GM12878 (cell line): Measurements from ENCODE around the gene GNA15. TPM values are rescaled to one million over a fixed set of nuclear protein-coding genes. Genes with fewer than 3 reads are reported as not detected.

Experiments
- ATAC-seq: fragments of 200-7000 bp; cut with Tn5 transposase; 3 replicates; pipeline ENCODE4 v1.9.1; 2020; ENCODE audit warnings: mild to moderate bottlenecking, moderate library complexity
- BruUV-seq: library from RNA; stranded (reverse); fragments of 400-500 nt; replicated peaks from 2 replicates; lab custom pipeline; 2021; lab: Mats Ljungman, UMichigan
- CTCF ChIA-PET: fragments of 300-600 bp; sonication (Branson Sonifier 250); formaldehyde crosslinking; extraction: SDS; loops from one replicate; lab custom pipeline; 2021; ENCODE audit warnings: inconsistent platforms; lab: Yijun Ruan, JAX
- POLR2A ChIA-PET: fragments of 350-600 bp; formaldehyde crosslinking; extraction: SDS; loops from one replicate; lab custom pipeline; 2021; ENCODE audit warnings: inconsistent platforms; lab: Charles Lee
- RAD21 ChIA-PET: fragments of 300-600 bp; sonication (Branson Sonifier 250); formaldehyde crosslinking; loops from one replicate; lab custom pipeline; 2023; ENCODE audit warnings: antibody characterized with exemption; ENCODE audit not compliant: unreplicated experiment; lab: Charles Lee
- SMC1A ChIA-PET: fragments of 300-600 bp; sonication (Branson Sonifier 250); formaldehyde crosslinking; loops from one replicate; lab custom pipeline; 2023; ENCODE audit not compliant: unreplicated experiment, uncharacterized antibody; lab: Charles Lee
- DNase-seq: peaks from one replicate; pipeline ENCODE4 v3.0.0-alpha.2; 2011; ENCODE audit warnings: low read depth, low spot score
- FAIRE-seq: peaks from 3 replicates; lab custom pipeline; 2011; peaks lifted over from hg19 to GRCh38; lab: Jason Lieb, UNC
- H2AFZ ChIP-seq: 2 replicates; pipeline ENCODE4 v1.6.0; 2011; ENCODE audit warnings: low read depth, low read length, control low read depth; ENCODE audit not compliant: control insufficient read depth
- H3K27ac ChIP-seq: 2 replicates; pipeline ENCODE4 v1.5.1; 2011; ENCODE audit warnings: control low read depth; ENCODE audit not compliant: control insufficient read depth, insufficient read depth
- H3K27me3 ChIP-seq, 2 experiments: replicated peaks in 1 of 2; 2 replicates each; pipeline versions ENCODE4 v1.6.0 to v1.6.1; 2011; ENCODE audit warnings: low read length in 1 of 2; ENCODE audit not compliant: control insufficient read depth in 2 of 2, insufficient read depth in 2 of 2
- H3K36me3 ChIP-seq, 2 experiments: 2 replicates each; pipeline ENCODE4 v1.5.1; 2011; ENCODE audit warnings: low read length in 1 of 2; ENCODE audit not compliant: control insufficient read depth in 2 of 2, insufficient read depth in 2 of 2
- H3K4me1 ChIP-seq: 2 replicates; pipeline ENCODE4 v1.6.1; 2011; ENCODE audit warnings: mild to moderate bottlenecking, low read length, moderate library complexity, mixed read lengths; ENCODE audit not compliant: control insufficient read depth, insufficient read depth
- H3K4me2 ChIP-seq: 2 replicates; pipeline ENCODE4 v1.6.0; 2011; ENCODE audit warnings: control low read depth; ENCODE audit not compliant: control insufficient read depth, insufficient read depth
- H3K4me3 ChIP-seq: fragments of 200-600 bp; sonication (generic); 2 replicates; pipeline ENCODE4 v1.5.1; 2016
- H3K79me2 ChIP-seq: 2 replicates; pipeline ENCODE4 v1.6.0; 2011; ENCODE audit warnings: low read length; ENCODE audit not compliant: control insufficient read depth, insufficient read depth
- H3K9ac ChIP-seq: 2 replicates; pipeline ENCODE4 v1.8.0; 2011; ENCODE audit warnings: low read length, control low read depth, mixed read lengths; ENCODE audit not compliant: control insufficient read depth, insufficient read depth
- H3K9me3 ChIP-seq: replicated peaks from 3 replicates; pipeline ENCODE4 v1.5.1; 2011; ENCODE audit warnings: mild to moderate bottlenecking, low read length; ENCODE audit not compliant: control insufficient read depth, insufficient read depth
- H4K20me1 ChIP-seq: 2 replicates; pipeline ENCODE4 v1.6.0; 2011; ENCODE audit not compliant: control insufficient read depth, insufficient read depth
- FOS ChIP-seq: IDR thresholded peaks from 3 replicates; pipeline ENCODE4 v1.6.1; 2011; ENCODE audit warnings: borderline replicate concordance; ENCODE audit not compliant: insufficient read length; ENCODE audit errors: extremely low read depth
- HDGF ChIP-seq: fragments of 450-650 bp; IDR thresholded peaks from 2 replicates; pipeline ENCODE4 v1.6.1; 2016; ENCODE audit warnings: antibody characterized with exemption
- JUND ChIP-seq: IDR thresholded peaks from 2 replicates; pipeline ENCODE4 v1.6.1; 2012; ENCODE audit warnings: low read depth, mild to moderate bottlenecking, low read length, improper control_type of control experiment, moderate library complexity
- PAX5 ChIP-seq: IDR thresholded peaks from 2 replicates; pipeline ENCODE4 v1.6.1; 2011; ENCODE audit warnings: low read depth, low read length, borderline replicate concordance
- RB1 ChIP-seq: fragments of 450-650 bp; formaldehyde crosslinking; IDR thresholded peaks from 2 replicates; pipeline ENCODE4 v1.6.1; 2017; ENCODE audit warnings: mild to moderate bottlenecking, borderline replicate concordance
- SMARCA5 ChIP-seq: fragments of 450-650 bp; IDR thresholded peaks from 2 replicates; pipeline ENCODE4 v1.6.1; 2017; ENCODE audit warnings: mild to moderate bottlenecking
- SP1 ChIP-seq: IDR thresholded peaks from one replicate; pipeline ENCODE4 v1.6.1; 2011; ENCODE audit warnings: low read depth, low read length
- SREBF1 ChIP-seq: IDR thresholded peaks from 2 replicates; pipeline ENCODE4 v1.6.1; 2012; ENCODE audit warnings: mild to moderate bottlenecking, low read length
- TARDBP ChIP-seq: IDR thresholded peaks from 2 replicates; pipeline ENCODE4 v1.6.1; 2016; ENCODE audit warnings: borderline replicate concordance
- YY1 ChIP-seq: IDR thresholded peaks from 2 replicates; pipeline ENCODE4 v1.6.1; 2011; ENCODE audit warnings: low read depth, mild to moderate bottlenecking, low read length
- WGBS: methylation state at CpG from one replicate; pipeline ENCODE4 v1.1.6; 2016; ENCODE audit warnings: low lambda C conversion rate; ENCODE audit not compliant: insufficient replicate concordance, insufficient coverage; ENCODE audit errors: missing lambda C conversion rate; 5-methylcytosine and 5-hydroxymethylcytosine counted together
- in situ Hi-C: fragments of 300-500 bp; cut with MboI; formaldehyde crosslinking; loops from 9 replicates; pipeline ENCODE4 v1.14.3; 2018; ENCODE audit warnings: mixed read lengths
- intact Hi-C: fragments of 100-400 bp; cut with micrococcal nuclease; formaldehyde crosslinking; loops from one replicate; pipeline ENCODE4 v1.14.2; 2022; ENCODE audit not compliant: unreplicated experiment
- polyA plus RNA-seq, 11 experiments: library from polyadenylated mRNA; depleted of rRNA in 4 of 11; unstranded in 6 of 11; stranded (reverse) in 5 of 11; fragments of >200 nt; fragmentation: Nextera tagmentation in 4 of 11; fragmentation: Illumina TruSeq in 1 of 11; extraction: Ambion mirVana in 4 of 11; extraction: Trizol in 1 of 11; gene quantifications; 1 replicate in 1 of 11; 2 replicates in 10 of 11; pipeline versions ENCODE4 v1.2.1 to v1.2.3, GENCODE V29; 2011 to 2016; ENCODE audit warnings: inconsistent platforms in 2 of 11, missing spikeins in 2 of 11, low read depth in 1 of 11
- total RNA-seq, 4 experiments: library from RNA; depleted of rRNA in 3 of 4; stranded (reverse); fragments of >200 nt in 3 of 4; fragmentation: Illumina TruSeq in 1 of 4; extraction: Trizol in 1 of 4; gene quantifications; 2 replicates each; pipeline versions ENCODE4 v1.2.1 to v1.2.3, GENCODE V29; 2013 to 2021
- TF ChIP-seq, protein P1 (sequence below): IDR thresholded peaks from 2 replicates; pipeline ENCODE4 v1.6.1; 2012; ENCODE audit warnings: low read length, inconsistent platforms
- TF ChIP-seq, protein P2 (sequence below): fragments of 450-650 bp; formaldehyde crosslinking; IDR thresholded peaks from 2 replicates; pipeline ENCODE4 v1.4.0; 2020; ENCODE audit warnings: mild to moderate bottlenecking, moderate library complexity
- TF ChIP-seq, protein P3 (sequence below): fragments of 450-650 bp; IDR thresholded peaks from 2 replicates; pipeline ENCODE4 v1.6.1; 2017; ENCODE audit warnings: antibody characterized with exemption, mild to moderate bottlenecking, moderate library complexity

GNA15 gene
- total and polyA plus RNA-seq, 10 of the 15 experiments (the other 5 are each of a cell fraction or from before 2014, with no cell fraction given) = 0.42 to 18.0 (median 9.4) TPM

DNA sequence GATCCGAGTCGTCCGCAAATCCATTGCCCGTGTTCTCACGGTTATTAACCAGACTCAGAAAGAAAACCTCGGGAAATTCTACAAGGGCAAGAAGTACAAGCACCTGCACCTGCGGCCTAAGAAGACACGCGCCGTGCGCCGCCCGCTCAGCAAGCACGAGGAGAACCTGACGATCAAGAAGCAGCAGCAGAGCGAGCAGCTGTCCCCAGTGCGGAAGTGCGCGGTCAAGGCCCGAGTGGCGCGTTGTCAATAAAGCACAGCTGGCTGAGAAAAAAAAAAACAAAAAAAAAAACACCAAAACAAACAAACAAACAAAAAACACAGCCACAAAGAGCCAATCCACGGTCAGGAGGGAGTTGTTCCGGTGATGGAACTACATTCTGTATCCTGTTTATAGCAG is 4.7 kb upstream of the GNA15 start:
- no peak for FAIRE-seq
- Histone ChIP-seq H3K27ac (no peak overlapping the region), H3K4me3 (no peak overlapping the region), H3K9me3 (no peaks in the 10 kb centered on the region), H3K4me2 (no peak overlapping the region), H4K20me1 (no peaks in the 10 kb centered on the region), H3K27me3 (no peaks in the 10 kb centered on the region), H3K79me2 (peaks cover 2% of the 10 kb centered on the region), H3K36me3 (no peaks in the 10 kb centered on the region; a peak in 1 of 4 replicates), H2AFZ (no peak overlapping the region), H3K4me1 (peaks cover 18% of the 10 kb centered on the region), H3K9ac (no peak overlapping the region)
- in situ Hi-C loops (no loop called here), intact Hi-C loops (no loop called here)
- RAD21 ChIA-PET = no interaction called here
- no peak for DNase-seq
- BruUV-seq = no TSS peak
- POLR2A ChIA-PET = interaction anchor here (4.1 kb wide), 1 partner anchor 11 kb away, joined by 14 read pairs; no protein-coding TSS in a partner anchor
- SMC1A ChIA-PET = no interaction called here
- CTCF ChIA-PET = interaction anchor here (1.0 to 6.7 kb wide), 2 partner anchors 12 to 33 kb away, joined by 3 to 117 read pairs; no protein-coding TSS in a partner anchor
- no peak for ATAC-seq
- WGBS = 98% methylated on average over 19 of the region's 24 CpGs
- TF ChIP-seq SMARCA5 = no peak
- no peak for TF ChIP-seq TARDBP
- TF ChIP-seq SP1 = no peak
- TF ChIP-seq PAX5 = no peak
- TF ChIP-seq RB1 = no peak
- no peak for TF ChIP-seq FOS
- TF ChIP-seq, protein P1, sequence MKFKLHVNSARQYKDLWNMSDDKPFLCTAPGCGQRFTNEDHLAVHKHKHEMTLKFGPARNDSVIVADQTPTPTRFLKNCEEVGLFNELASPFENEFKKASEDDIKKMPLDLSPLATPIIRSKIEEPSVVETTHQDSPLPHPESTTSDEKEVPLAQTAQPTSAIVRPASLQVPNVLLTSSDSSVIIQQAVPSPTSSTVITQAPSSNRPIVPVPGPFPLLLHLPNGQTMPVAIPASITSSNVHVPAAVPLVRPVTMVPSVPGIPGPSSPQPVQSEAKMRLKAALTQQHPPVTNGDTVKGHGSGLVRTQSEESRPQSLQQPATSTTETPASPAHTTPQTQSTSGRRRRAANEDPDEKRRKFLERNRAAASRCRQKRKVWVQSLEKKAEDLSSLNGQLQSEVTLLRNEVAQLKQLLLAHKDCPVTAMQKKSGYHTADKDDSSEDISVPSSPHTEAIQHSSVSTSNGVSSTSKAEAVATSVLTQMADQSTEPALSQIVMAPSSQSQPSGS = no peak
- TF ChIP-seq, protein P2, sequence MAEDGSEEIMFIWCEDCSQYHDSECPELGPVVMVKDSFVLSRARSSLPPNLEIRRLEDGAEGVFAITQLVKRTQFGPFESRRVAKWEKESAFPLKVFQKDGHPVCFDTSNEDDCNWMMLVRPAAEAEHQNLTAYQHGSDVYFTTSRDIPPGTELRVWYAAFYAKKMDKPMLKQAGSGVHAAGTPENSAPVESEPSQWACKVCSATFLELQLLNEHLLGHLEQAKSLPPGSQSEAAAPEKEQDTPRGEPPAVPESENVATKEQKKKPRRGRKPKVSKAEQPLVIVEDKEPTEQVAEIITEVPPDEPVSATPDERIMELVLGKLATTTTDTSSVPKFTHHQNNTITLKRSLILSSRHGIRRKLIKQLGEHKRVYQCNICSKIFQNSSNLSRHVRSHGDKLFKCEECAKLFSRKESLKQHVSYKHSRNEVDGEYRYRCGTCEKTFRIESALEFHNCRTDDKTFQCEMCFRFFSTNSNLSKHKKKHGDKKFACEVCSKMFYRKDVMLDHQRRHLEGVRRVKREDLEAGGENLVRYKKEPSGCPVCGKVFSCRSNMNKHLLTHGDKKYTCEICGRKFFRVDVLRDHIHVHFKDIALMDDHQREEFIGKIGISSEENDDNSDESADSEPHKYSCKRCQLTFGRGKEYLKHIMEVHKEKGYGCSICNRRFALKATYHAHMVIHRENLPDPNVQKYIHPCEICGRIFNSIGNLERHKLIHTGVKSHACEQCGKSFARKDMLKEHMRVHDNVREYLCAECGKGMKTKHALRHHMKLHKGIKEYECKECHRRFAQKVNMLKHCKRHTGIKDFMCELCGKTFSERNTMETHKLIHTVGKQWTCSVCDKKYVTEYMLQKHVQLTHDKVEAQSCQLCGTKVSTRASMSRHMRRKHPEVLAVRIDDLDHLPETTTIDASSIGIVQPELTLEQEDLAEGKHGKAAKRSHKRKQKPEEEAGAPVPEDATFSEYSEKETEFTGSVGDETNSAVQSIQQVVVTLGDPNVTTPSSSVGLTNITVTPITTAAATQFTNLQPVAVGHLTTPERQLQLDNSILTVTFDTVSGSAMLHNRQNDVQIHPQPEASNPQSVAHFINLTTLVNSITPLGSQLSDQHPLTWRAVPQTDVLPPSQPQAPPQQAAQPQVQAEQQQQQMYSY = no peak
- no peak for TF ChIP-seq SREBF1
- no peak for TF ChIP-seq JUND
- TF ChIP-seq HDGF = no peak
- no peak for TF ChIP-seq YY1
- TF ChIP-seq, protein P3, sequence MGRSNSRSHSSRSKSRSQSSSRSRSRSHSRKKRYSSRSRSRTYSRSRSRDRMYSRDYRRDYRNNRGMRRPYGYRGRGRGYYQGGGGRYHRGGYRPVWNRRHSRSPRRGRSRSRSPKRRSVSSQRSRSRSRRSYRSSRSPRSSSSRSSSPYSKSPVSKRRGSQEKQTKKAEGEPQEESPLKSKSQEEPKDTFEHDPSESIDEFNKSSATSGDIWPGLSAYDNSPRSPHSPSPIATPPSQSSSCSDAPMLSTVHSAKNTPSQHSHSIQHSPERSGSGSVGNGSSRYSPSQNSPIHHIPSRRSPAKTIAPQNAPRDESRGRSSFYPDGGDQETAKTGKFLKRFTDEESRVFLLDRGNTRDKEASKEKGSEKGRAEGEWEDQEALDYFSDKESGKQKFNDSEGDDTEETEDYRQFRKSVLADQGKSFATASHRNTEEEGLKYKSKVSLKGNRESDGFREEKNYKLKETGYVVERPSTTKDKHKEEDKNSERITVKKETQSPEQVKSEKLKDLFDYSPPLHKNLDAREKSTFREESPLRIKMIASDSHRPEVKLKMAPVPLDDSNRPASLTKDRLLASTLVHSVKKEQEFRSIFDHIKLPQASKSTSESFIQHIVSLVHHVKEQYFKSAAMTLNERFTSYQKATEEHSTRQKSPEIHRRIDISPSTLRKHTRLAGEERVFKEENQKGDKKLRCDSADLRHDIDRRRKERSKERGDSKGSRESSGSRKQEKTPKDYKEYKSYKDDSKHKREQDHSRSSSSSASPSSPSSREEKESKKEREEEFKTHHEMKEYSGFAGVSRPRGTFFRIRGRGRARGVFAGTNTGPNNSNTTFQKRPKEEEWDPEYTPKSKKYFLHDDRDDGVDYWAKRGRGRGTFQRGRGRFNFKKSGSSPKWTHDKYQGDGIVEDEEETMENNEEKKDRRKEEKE = no peak
